Neural progenitor cell (in vitro differentiated cells): ENCODE results near the gene TOX2. TPM values are rescaled to one million over a fixed set of nuclear protein-coding genes. Genes with fewer than 3 reads are reported as not detected.

Experiments used
- DNase-seq: peaks from one replicate; pipeline ENCODE4 v3.0.0-alpha.2; 2016; ENCODE audit warnings: low spot score
- H2AFZ ChIP-seq: fragments of 200-600 bp; sonication (generic); replicated peaks from 2 replicates; pipeline ENCODE4 v1.6.1; 2016; ENCODE audit warnings: antibody characterized with exemption
- H3F3A ChIP-seq: fragments of 200-600 bp; sonication (generic); 2 replicates; pipeline ENCODE4 v1.6.1; 2016; ENCODE audit warnings: antibody characterized with exemption, low read depth
- H3K27ac ChIP-seq: fragments of 200-600 bp; sonication (generic); 2 replicates; pipeline ENCODE4 v1.5.1; 2016; ENCODE audit warnings: mild to moderate bottlenecking
- H3K27me3 ChIP-seq: fragments of 200-600 bp; sonication (generic); 2 replicates; pipeline ENCODE4 v1.6.1; 2016; ENCODE audit warnings: mild to moderate bottlenecking, moderate library complexity
- H3K36me3 ChIP-seq: fragments of 200-600 bp; sonication (generic); 2 replicates; pipeline ENCODE4 v1.5.1; 2016
- H3K4me1 ChIP-seq: fragments of 200-600 bp; sonication (generic); 2 replicates; pipeline ENCODE4 v1.6.1; 2016; ENCODE audit warnings: mixed run types
- H3K4me2 ChIP-seq: fragments of 200-600 bp; sonication (generic); 2 replicates; pipeline ENCODE4 v1.6.1; 2016
- H3K4me3 ChIP-seq: fragments of 200-600 bp; sonication (generic); 2 replicates; pipeline ENCODE4 v1.5.1; 2016
- H3K79me2 ChIP-seq: fragments of 200-600 bp; sonication (generic); 2 replicates; pipeline ENCODE4 v1.6.1; 2016; ENCODE audit warnings: low read depth
- H3K9ac ChIP-seq: fragments of 200-600 bp; sonication (generic); 2 replicates; pipeline ENCODE4 v1.6.1; 2016
- H3K9me3 ChIP-seq: fragments of 200-600 bp; sonication (generic); 2 replicates; pipeline ENCODE4 v1.5.1; 2016; ENCODE audit warnings: low read depth
- H4K20me1 ChIP-seq: fragments of 200-600 bp; sonication (generic); 2 replicates; pipeline ENCODE4 v1.6.1; 2016; ENCODE audit warnings: low read depth
- H3K27ac Mint-ChIP-seq: 3 replicates; pipeline ENCODE4 v1.8.0; 2021; ENCODE audit warnings: mixed read lengths
- H3K27me3 Mint-ChIP-seq: 2 replicates; pipeline ENCODE4 v1.8.0; 2022; ENCODE audit warnings: low read depth, mild to moderate bottlenecking, inconsistent platforms, moderate library complexity, mixed read lengths; ENCODE audit not compliant: insufficient read depth
- H3K36me3 Mint-ChIP-seq: 3 replicates; pipeline ENCODE4 v1.8.0; 2021; ENCODE audit warnings: mixed read lengths
- H3K4me1 Mint-ChIP-seq: 3 replicates; pipeline ENCODE4 v1.8.0; 2021; ENCODE audit warnings: mixed read lengths
- H3K4me3 Mint-ChIP-seq: 3 replicates; pipeline ENCODE4 v1.8.0; 2021; ENCODE audit warnings: mild to moderate bottlenecking, moderate library complexity, mixed read lengths
- H3K9me3 Mint-ChIP-seq: 3 replicates; pipeline ENCODE4 v1.8.0; 2020; ENCODE audit warnings: mixed read lengths
- CTCF ChIP-seq: fragments of 200-600 bp; sonication (generic); IDR thresholded peaks from 2 replicates; pipeline ENCODE4 v1.5.1; 2017; ENCODE audit warnings: antibody characterized with exemption, mild to moderate bottlenecking
- EZH2 ChIP-seq: fragments of 200-600 bp; sonication (generic); IDR thresholded peaks from 2 replicates; pipeline ENCODE4 v1.6.1; 2017; ENCODE audit warnings: antibody characterized with exemption, mild to moderate bottlenecking, moderate library complexity
- EZH2phosphoT487 ChIP-seq: fragments of 200-600 bp; sonication (generic); IDR thresholded peaks from 2 replicates; pipeline ENCODE4 v1.6.1; 2017; ENCODE audit warnings: antibody characterized with exemption
- total RNA-seq: library from RNA; depleted of rRNA; stranded (reverse); fragments of >200 nt; gene quantifications from 2 replicates; pipeline ENCODE4 v1.2.3, GENCODE V29; 2015; ENCODE audit warnings: low replicate concordance

The TOX2 gene
- total RNA-seq, 1 donor from 2014 or later = not detected

- no peaks in the 10 kb centered on the region for H3F3A ChIP-seq
- no peak overlapping the region for H3K4me2 ChIP-seq
- Mint-ChIP-seq H3K4me3 (no peak overlapping the region), H3K27me3 (peaks cover 4% of the 10 kb centered on the region), H3K27ac (no peak overlapping the region), H3K36me3 (no peaks in the 10 kb centered on the region), H3K9me3 (no peaks in the 10 kb centered on the region), H3K4me1 (peaks cover 9% of the 10 kb centered on the region)
- H2AFZ ChIP-seq = no peak overlapping the region
- no peaks in the 10 kb centered on the region for H3K36me3 ChIP-seq
- H3K27me3 ChIP-seq = no peaks in the 10 kb centered on the region
- no peak overlapping the region for H3K27ac ChIP-seq
- no peaks in the 10 kb centered on the region for H4K20me1 ChIP-seq
- no peaks in the 10 kb centered on the region for H3K9me3 ChIP-seq
- TF ChIP-seq EZH2 (no peak), EZH2phosphoT487 (no peak)
- H3K79me2 ChIP-seq = no peaks in the 10 kb centered on the region
- H3K9ac ChIP-seq = no peak overlapping the region
- no peak overlapping the region for H3K4me3 ChIP-seq
- no peaks in the 10 kb centered on the region for H3K4me1 ChIP-seq
- no peak for DNase-seq
These were observed 49.5 kb downstream of the TOX2 start for GRCh38 chr20:43963872-43964791.

GRCh38 chr20:43968341-43969000 lies 53.8 kb downstream of the TOX2 start:
- H3K9me3 Mint-ChIP-seq = no peaks in the 10 kb centered on the region
- H3K4me1 Mint-ChIP-seq = peaks cover 18% of the 10 kb centered on the region
- no peaks in the 10 kb centered on the region for H3K4me1 ChIP-seq
- no peaks in the 10 kb centered on the region for H3K36me3 ChIP-seq
- TF ChIP-seq EZH2phosphoT487 (no peak), CTCF (no peak), EZH2 (no peak)
- H3F3A ChIP-seq = no peaks in the 10 kb centered on the region
- no peak overlapping the region for H3K4me3 ChIP-seq
- H3K27ac ChIP-seq = no peak overlapping the region
- H3K9ac ChIP-seq = no peak overlapping the region
- H3K4me2 ChIP-seq = no peak overlapping the region
- no peaks in the 10 kb centered on the region for H4K20me1 ChIP-seq
- no peak overlapping the region for H3K27ac Mint-ChIP-seq
- H2AFZ ChIP-seq = no peak overlapping the region
- no peak for DNase-seq
- H3K9me3 ChIP-seq = no peaks in the 10 kb centered on the region
- H3K36me3 Mint-ChIP-seq = no peaks in the 10 kb centered on the region
- H3K27me3 Mint-ChIP-seq = peaks cover 6% of the 10 kb centered on the region
- H3K79me2 ChIP-seq = no peaks in the 10 kb centered on the region
- H3K27me3 ChIP-seq = no peaks in the 10 kb centered on the region
- H3K4me3 Mint-ChIP-seq = no peak overlapping the region

GRCh38 chr20:43969028-43969447 lies 54.4 kb downstream of the TOX2 start:
- TF ChIP-seq EZH2phosphoT487 (no peak), CTCF (no peak), EZH2 (no peak)
- H3K27ac Mint-ChIP-seq = no peak overlapping the region
- Histone ChIP-seq H4K20me1 (no peaks in the 10 kb centered on the region), H3K4me3 (no peak overlapping the region), H2AFZ (no peak overlapping the region), H3K36me3 (no peaks in the 10 kb centered on the region), H3F3A (no peaks in the 10 kb centered on the region), H3K4me2 (no peak overlapping the region), H3K9me3 (no peaks in the 10 kb centered on the region), H3K9ac (no peak overlapping the region), H3K79me2 (no peaks in the 10 kb centered on the region), H3K27me3 (no peaks in the 10 kb centered on the region), H3K27ac (no peak overlapping the region), H3K4me1 (no peaks in the 10 kb centered on the region)
- H3K36me3 Mint-ChIP-seq = no peaks in the 10 kb centered on the region
- peaks cover 18% of the 10 kb centered on the region for H3K4me1 Mint-ChIP-seq
- H3K4me3 Mint-ChIP-seq = no peak overlapping the region
- no peaks in the 10 kb centered on the region for H3K9me3 Mint-ChIP-seq
- H3K27me3 Mint-ChIP-seq = peaks cover 6% of the 10 kb centered on the region
- no peak for DNase-seq
